Neural progenitor cell (in vitro differentiated cells): Measurements from ENCODE around the gene PLEKHN1. TPM values are rescaled to one million over a fixed set of nuclear protein-coding genes. Genes with fewer than 3 reads are reported as not detected.
A peak's percentile ranks its signal among the peaks of the same experiment; 100 is the strongest.
"Not testable (repeated sequence)": the region's sequence is repeated elsewhere in the genome, so short reads cannot be mapped to it uniquely, and the experiment has no call there.

Experiments used
- DNase-seq: peaks from one replicate; pipeline ENCODE4 v3.0.0-alpha.2; 2016; ENCODE audit warnings: low spot score
- H2AFZ ChIP-seq: fragments of 200-600 bp; sonication (generic); replicated peaks from 2 replicates; pipeline ENCODE4 v1.6.1; 2016; ENCODE audit warnings: antibody characterized with exemption
- H3F3A ChIP-seq: fragments of 200-600 bp; sonication (generic); 2 replicates; pipeline ENCODE4 v1.6.1; 2016; ENCODE audit warnings: antibody characterized with exemption, low read depth
- H3K27ac ChIP-seq: fragments of 200-600 bp; sonication (generic); 2 replicates; pipeline ENCODE4 v1.5.1; 2016; ENCODE audit warnings: mild to moderate bottlenecking
- H3K27me3 ChIP-seq: fragments of 200-600 bp; sonication (generic); 2 replicates; pipeline ENCODE4 v1.6.1; 2016; ENCODE audit warnings: mild to moderate bottlenecking, moderate library complexity
- H3K36me3 ChIP-seq: fragments of 200-600 bp; sonication (generic); 2 replicates; pipeline ENCODE4 v1.5.1; 2016
- H3K4me1 ChIP-seq: fragments of 200-600 bp; sonication (generic); 2 replicates; pipeline ENCODE4 v1.6.1; 2016; ENCODE audit warnings: mixed run types
- H3K4me2 ChIP-seq: fragments of 200-600 bp; sonication (generic); 2 replicates; pipeline ENCODE4 v1.6.1; 2016
- H3K4me3 ChIP-seq: fragments of 200-600 bp; sonication (generic); 2 replicates; pipeline ENCODE4 v1.5.1; 2016
- H3K79me2 ChIP-seq: fragments of 200-600 bp; sonication (generic); 2 replicates; pipeline ENCODE4 v1.6.1; 2016; ENCODE audit warnings: low read depth
- H3K9ac ChIP-seq: fragments of 200-600 bp; sonication (generic); 2 replicates; pipeline ENCODE4 v1.6.1; 2016
- H3K9me3 ChIP-seq: fragments of 200-600 bp; sonication (generic); 2 replicates; pipeline ENCODE4 v1.5.1; 2016; ENCODE audit warnings: low read depth
- H4K20me1 ChIP-seq: fragments of 200-600 bp; sonication (generic); 2 replicates; pipeline ENCODE4 v1.6.1; 2016; ENCODE audit warnings: low read depth
- H3K27ac Mint-ChIP-seq: 3 replicates; pipeline ENCODE4 v1.8.0; 2021; ENCODE audit warnings: mixed read lengths
- H3K27me3 Mint-ChIP-seq: 2 replicates; pipeline ENCODE4 v1.8.0; 2022; ENCODE audit warnings: low read depth, mild to moderate bottlenecking, inconsistent platforms, moderate library complexity, mixed read lengths; ENCODE audit not compliant: insufficient read depth
- H3K36me3 Mint-ChIP-seq: 3 replicates; pipeline ENCODE4 v1.8.0; 2021; ENCODE audit warnings: mixed read lengths
- H3K4me1 Mint-ChIP-seq: 3 replicates; pipeline ENCODE4 v1.8.0; 2021; ENCODE audit warnings: mixed read lengths
- H3K4me3 Mint-ChIP-seq: 3 replicates; pipeline ENCODE4 v1.8.0; 2021; ENCODE audit warnings: mild to moderate bottlenecking, moderate library complexity, mixed read lengths
- H3K9me3 Mint-ChIP-seq: 3 replicates; pipeline ENCODE4 v1.8.0; 2020; ENCODE audit warnings: mixed read lengths
- EZH2 ChIP-seq: fragments of 200-600 bp; sonication (generic); IDR thresholded peaks from 2 replicates; pipeline ENCODE4 v1.6.1; 2017; ENCODE audit warnings: antibody characterized with exemption, mild to moderate bottlenecking, moderate library complexity
- EZH2phosphoT487 ChIP-seq: fragments of 200-600 bp; sonication (generic); IDR thresholded peaks from 2 replicates; pipeline ENCODE4 v1.6.1; 2017; ENCODE audit warnings: antibody characterized with exemption
- total RNA-seq: library from RNA; depleted of rRNA; stranded (reverse); fragments of >200 nt; gene quantifications from 2 replicates; pipeline ENCODE4 v1.2.3, GENCODE V29; 2015; ENCODE audit warnings: low replicate concordance
- TF ChIP-seq, protein P1 (sequence below): fragments of 200-600 bp; sonication (generic); IDR thresholded peaks from 2 replicates; pipeline ENCODE4 v1.5.1; 2017; ENCODE audit warnings: antibody characterized with exemption, mild to moderate bottlenecking

PLEKHN1 gene
- total RNA-seq, 1 donor from 2014 or later = not detected

GRCh38 chr1:1005774-1006304 lies 39.6 kb downstream of the PLEKHN1 start:
- Histone ChIP-seq H3K9me3 (no peaks in the 10 kb centered on the region), H3K4me2 (peak overlapping the region; percentile 65), H3K79me2 (no peaks in the 10 kb centered on the region), H3F3A (peaks cover 11% of the 10 kb centered on the region), H3K9ac (no peak overlapping the region), H3K27me3 (peaks cover 28% of the 10 kb centered on the region), H4K20me1 (no peaks in the 10 kb centered on the region), H3K4me3 (no peak overlapping the region), H3K4me1 (peaks cover 26% of the 10 kb centered on the region), H3K36me3 (no peaks in the 10 kb centered on the region), H2AFZ (no peak overlapping the region), H3K27ac (no peak overlapping the region)
- peaks cover 8% of the 10 kb centered on the region for H3K27me3 Mint-ChIP-seq
- peaks cover 23% of the 10 kb centered on the region for H3K4me1 Mint-ChIP-seq
- H3K9me3 Mint-ChIP-seq = no peaks in the 10 kb centered on the region
- DNase-seq = no peak
- H3K4me3 Mint-ChIP-seq = no peak overlapping the region
- peaks cover 2% of the 10 kb centered on the region for H3K36me3 Mint-ChIP-seq
- TF ChIP-seq EZH2 (no peak), EZH2phosphoT487 (no peak)
- TF ChIP-seq, protein P1, sequence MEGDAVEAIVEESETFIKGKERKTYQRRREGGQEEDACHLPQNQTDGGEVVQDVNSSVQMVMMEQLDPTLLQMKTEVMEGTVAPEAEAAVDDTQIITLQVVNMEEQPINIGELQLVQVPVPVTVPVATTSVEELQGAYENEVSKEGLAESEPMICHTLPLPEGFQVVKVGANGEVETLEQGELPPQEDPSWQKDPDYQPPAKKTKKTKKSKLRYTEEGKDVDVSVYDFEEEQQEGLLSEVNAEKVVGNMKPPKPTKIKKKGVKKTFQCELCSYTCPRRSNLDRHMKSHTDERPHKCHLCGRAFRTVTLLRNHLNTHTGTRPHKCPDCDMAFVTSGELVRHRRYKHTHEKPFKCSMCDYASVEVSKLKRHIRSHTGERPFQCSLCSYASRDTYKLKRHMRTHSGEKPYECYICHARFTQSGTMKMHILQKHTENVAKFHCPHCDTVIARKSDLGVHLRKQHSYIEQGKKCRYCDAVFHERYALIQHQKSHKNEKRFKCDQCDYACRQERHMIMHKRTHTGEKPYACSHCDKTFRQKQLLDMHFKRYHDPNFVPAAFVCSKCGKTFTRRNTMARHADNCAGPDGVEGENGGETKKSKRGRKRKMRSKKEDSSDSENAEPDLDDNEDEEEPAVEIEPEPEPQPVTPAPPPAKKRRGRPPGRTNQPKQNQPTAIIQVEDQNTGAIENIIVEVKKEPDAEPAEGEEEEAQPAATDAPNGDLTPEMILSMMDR = no peak
- no peak overlapping the region for H3K27ac Mint-ChIP-seq

- Histone ChIP-seq H3K27me3 (peaks cover 21% of the 10 kb centered on the region), H3F3A (peaks cover 7% of the 10 kb centered on the region), H3K4me3 (no peak overlapping the region), H3K4me1 (peaks cover 26% of the 10 kb centered on the region), H3K4me2 (no peak overlapping the region), H2AFZ (no peak overlapping the region), H3K36me3 (no peaks in the 10 kb centered on the region), H3K79me2 (no peaks in the 10 kb centered on the region), H3K9ac (no peak overlapping the region), H3K9me3 (no peaks in the 10 kb centered on the region), H4K20me1 (no peaks in the 10 kb centered on the region), H3K27ac (no peak overlapping the region)
- Mint-ChIP-seq H3K4me1 (peaks cover 23% of the 10 kb centered on the region), H3K4me3 (no peak overlapping the region), H3K27ac (no peak overlapping the region), H3K36me3 (peaks cover 2% of the 10 kb centered on the region), H3K9me3 (no peaks in the 10 kb centered on the region), H3K27me3 (peaks cover 5% of the 10 kb centered on the region)
- TF ChIP-seq, protein P1 = no peak
- TF ChIP-seq EZH2phosphoT487 (no peak), EZH2 (no peak)
- no peak for DNase-seq
Observed at GRCh38 chr1:1006305-1007159, 40.2 kb downstream of the PLEKHN1 start.

- H3K36me3 Mint-ChIP-seq, H3K9me3 ChIP-seq, H3K4me3 ChIP-seq, H3K4me2 ChIP-seq, H3K36me3 ChIP-seq, H3K79me2 ChIP-seq, H3K27me3 Mint-ChIP-seq, H4K20me1 ChIP-seq, H3K27me3 ChIP-seq, H2AFZ ChIP-seq, H3K27ac ChIP-seq, DNase-seq, H3K9ac ChIP-seq, H3K4me3 Mint-ChIP-seq, H3K9me3 Mint-ChIP-seq, H3K27ac Mint-ChIP-seq: not testable (repeated sequence)
- H3F3A ChIP-seq = peaks cover 24% of the 10 kb centered on the region
- peaks cover 32% of the 10 kb centered on the region for H3K4me1 ChIP-seq
- peaks cover 31% of the 10 kb centered on the region for H3K4me1 Mint-ChIP-seq
Observed at GRCh38 chr1:1010131-1010530, 43.8 kb downstream of the PLEKHN1 start.

- Histone ChIP-seq H3K27ac (no peak overlapping the region), H3K9me3 (no peaks in the 10 kb centered on the region), H2AFZ (no peak overlapping the region), H3K9ac (no peak overlapping the region), H3K36me3 (no peaks in the 10 kb centered on the region), H3K4me3 (no peak overlapping the region), H3K4me2 (no peak overlapping the region), H3K4me1 (peaks cover 23% of the 10 kb centered on the region), H3F3A (peaks cover 24% of the 10 kb centered on the region), H4K20me1 (no peaks in the 10 kb centered on the region), H3K79me2 (no peaks in the 10 kb centered on the region), H3K27me3 (no peaks in the 10 kb centered on the region)
- Mint-ChIP-seq H3K27me3 (peaks cover 4% of the 10 kb centered on the region), H3K4me3 (no peak overlapping the region), H3K36me3 (peaks cover 2% of the 10 kb centered on the region), H3K4me1 (peaks cover 22% of the 10 kb centered on the region), H3K9me3 (no peaks in the 10 kb centered on the region), H3K27ac (no peak overlapping the region)
- TF ChIP-seq EZH2phosphoT487 = no peak
- TF ChIP-seq, protein P1 = no peak
- no peak for TF ChIP-seq EZH2
- DNase-seq = no peak
Observed at GRCh38 chr1:1011396-1011949, 45.2 kb downstream of the PLEKHN1 start.

DNA sequence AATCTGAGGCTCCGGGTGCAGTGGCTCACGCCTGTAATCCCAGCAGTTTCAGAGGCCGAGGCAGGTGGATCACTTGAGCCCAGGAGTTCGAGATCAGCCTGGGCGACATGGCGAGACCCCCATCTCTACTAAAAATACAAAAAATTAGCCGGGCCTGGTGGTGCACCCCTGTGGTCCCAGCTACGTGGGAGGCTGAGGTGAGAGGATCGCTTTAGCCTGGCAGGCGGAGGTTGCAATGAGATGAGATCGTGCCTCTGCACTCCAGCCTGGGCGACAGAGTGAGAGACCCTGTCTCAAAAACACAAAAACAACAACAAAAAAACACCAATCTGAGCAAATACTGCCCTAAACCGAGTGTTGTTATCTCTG lies 46.4 kb downstream of the PLEKHN1 start:
- H3K4me1 ChIP-seq = peaks cover 23% of the 10 kb centered on the region
- H3K36me3 Mint-ChIP-seq, H3K27me3 ChIP-seq, H3K27ac Mint-ChIP-seq, H3K27ac ChIP-seq, H3K27me3 Mint-ChIP-seq, H3K9me3 Mint-ChIP-seq, H3K36me3 ChIP-seq, H3K9me3 ChIP-seq, H4K20me1 ChIP-seq, H3K79me2 ChIP-seq, DNase-seq: not testable (repeated sequence)
- H3K4me1 Mint-ChIP-seq = peaks cover 26% of the 10 kb centered on the region
- H2AFZ ChIP-seq = peak overlapping the region; percentile 84
- peak overlapping the region; percentile 32 for H3K9ac ChIP-seq
- H3K4me3 ChIP-seq = peak overlapping the region; percentile 48
- peak overlapping the region; percentile 92 for H3K4me2 ChIP-seq
- H3F3A ChIP-seq = peaks cover 27% of the 10 kb centered on the region
- H3K4me3 Mint-ChIP-seq = peak overlapping the region; percentile 89
